GM13977 (cell line): ENCODE data around the gene RNF130.
"Not testable (repeated sequence)": the region's sequence is repeated elsewhere in the genome, so short reads cannot be mapped to it uniquely, and the experiment has no call there.

Source experiments
- DNase-seq: peaks from one replicate; pipeline ENCODE4 v3.0.0; 2012; ENCODE audit warnings: low spot score
- in situ Hi-C: fragments of 300-500 bp; cut with MboI; formaldehyde crosslinking; loops from one replicate; pipeline ENCODE4 v1.12.0; 2022; ENCODE audit warnings: low sequenced_read_pairs, low pct_unique_long_range_greater_than_20kb, mixed read lengths, inconsistent platforms; ENCODE audit not compliant: unreplicated experiment
- TF ChIP-seq, protein P1 (sequence below): IDR thresholded peaks from 2 replicates; pipeline ENCODE4 v1.5.1; 2012; ENCODE audit warnings: mild to moderate bottlenecking, control low read depth; ENCODE audit not compliant: insufficient read depth; ENCODE audit errors: extremely low read depth, missing control alignments

Gene RNF130

DNA sequence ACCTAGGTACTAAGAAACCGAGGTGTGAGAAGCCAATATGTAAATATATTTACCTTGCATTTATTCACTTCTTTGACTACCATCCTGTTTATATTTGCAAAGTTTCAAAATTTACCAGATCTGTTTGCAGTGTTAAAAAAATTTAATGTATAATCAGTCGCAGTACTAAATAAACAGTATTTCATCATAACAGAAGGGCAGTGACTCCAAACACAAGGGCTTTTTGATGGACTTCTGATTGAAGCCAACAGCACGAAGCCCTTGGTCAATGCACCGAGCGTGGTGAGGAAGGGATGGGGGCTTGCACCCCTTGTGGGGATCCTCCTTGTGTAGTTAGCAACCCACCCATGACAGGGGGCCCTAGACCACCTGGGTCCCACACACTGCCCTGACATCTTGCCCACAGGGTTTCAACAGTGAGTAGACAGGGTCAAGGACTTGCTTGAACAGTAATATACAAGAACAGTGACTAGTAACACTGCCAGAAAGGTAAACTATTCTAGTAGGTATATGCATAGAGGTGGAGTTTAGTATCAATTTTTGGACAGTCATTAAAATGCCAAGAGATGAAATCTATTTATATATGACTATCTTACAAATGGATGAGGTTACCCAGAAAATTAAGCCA lies 111.2 kb downstream of the RNF130 start:
- in situ Hi-C loops, result no loop called here
- DNase-seq, result no peak
- TF ChIP-seq, protein P1, sequence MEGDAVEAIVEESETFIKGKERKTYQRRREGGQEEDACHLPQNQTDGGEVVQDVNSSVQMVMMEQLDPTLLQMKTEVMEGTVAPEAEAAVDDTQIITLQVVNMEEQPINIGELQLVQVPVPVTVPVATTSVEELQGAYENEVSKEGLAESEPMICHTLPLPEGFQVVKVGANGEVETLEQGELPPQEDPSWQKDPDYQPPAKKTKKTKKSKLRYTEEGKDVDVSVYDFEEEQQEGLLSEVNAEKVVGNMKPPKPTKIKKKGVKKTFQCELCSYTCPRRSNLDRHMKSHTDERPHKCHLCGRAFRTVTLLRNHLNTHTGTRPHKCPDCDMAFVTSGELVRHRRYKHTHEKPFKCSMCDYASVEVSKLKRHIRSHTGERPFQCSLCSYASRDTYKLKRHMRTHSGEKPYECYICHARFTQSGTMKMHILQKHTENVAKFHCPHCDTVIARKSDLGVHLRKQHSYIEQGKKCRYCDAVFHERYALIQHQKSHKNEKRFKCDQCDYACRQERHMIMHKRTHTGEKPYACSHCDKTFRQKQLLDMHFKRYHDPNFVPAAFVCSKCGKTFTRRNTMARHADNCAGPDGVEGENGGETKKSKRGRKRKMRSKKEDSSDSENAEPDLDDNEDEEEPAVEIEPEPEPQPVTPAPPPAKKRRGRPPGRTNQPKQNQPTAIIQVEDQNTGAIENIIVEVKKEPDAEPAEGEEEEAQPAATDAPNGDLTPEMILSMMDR, result no peak

DNA sequence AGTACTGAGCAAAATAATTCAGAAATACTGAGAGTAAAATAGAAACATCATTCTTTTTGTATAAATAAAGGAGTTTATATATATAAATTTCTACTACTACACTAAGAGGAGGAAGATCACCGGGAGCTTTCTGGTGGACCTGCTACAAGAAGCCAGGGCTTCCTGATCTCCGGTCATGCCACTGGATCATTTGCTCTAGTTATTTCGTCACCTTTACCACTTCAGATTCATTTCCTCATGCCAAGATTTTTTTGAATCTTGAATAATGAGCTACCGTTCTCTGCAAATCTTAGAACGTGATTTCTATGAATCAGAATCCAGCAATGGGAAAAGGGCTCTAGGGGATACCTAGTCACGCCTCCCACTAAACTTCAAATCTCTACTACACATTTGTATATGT lies 111.9 kb downstream of the RNF130 start:
- in situ Hi-C loops, result no loop called here
- no peak for DNase-seq
- TF ChIP-seq, protein P1, result no peak

DNA sequence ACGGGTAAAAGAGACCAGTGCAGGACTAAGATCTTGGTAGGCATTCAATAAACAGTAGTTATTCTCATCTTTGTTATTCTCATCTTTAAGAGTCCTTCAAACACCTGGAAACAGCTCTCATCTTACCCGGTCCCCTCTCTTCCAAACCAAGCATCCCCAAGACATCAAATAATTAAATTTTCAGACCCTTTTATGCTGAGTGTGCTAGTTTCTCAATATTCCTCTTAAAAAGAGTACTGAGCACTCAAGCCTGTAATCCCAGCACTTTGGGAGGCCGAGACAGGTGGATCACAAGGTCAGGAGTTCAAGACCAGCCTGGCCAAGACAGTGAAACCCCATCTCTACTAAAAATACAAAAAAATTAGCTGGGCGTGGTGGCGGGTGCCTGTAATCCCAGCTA lies 112.4 kb downstream of the RNF130 start:
- in situ Hi-C loops, DNase-seq: not testable (repeated sequence)

DNA sequence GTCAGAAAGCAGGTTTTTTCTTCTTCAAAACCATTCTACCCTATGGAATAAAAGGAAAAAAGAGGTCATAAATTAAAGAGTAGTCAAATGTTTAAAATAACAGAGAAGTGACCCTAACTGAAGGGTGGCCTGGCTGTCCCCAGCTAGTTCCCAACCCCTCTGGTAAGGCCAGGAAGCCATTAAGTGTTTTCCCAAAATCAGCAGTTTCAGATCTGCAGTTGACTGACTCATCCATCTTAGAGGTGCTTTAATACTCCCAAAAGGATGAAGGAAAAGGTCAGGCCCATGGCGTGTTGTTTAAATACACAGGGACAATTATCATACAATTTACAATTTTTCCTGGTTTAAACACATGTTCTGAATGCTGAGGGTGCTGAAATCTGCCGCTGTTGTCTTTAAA lies 115.9 kb downstream of the RNF130 start:
- DNase-seq, result no peak
- TF ChIP-seq, protein P1, result no peak
- in situ Hi-C loops, result no loop called here

DNA sequence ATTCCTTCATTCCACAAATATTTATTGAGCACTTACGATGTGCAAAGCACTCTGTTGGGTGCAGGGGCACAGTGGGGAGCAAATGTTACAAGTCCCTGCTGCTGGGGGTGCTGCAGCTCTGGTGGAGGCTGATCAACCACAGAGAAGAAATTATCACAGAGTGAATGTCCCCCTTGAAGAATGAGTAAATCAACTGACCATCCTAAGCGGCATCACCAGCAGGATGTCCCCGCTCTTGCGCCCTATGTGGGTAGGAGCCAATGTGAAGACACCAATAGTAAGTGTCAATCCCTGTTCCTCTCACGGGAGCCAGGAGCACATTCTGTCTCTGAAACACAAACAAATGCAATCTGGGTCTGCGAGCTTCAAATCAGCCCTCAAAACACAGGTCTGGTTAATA lies 116.5 kb downstream of the RNF130 start:
- TF ChIP-seq, protein P1, result no peak
- in situ Hi-C loops, result no loop called here
- DNase-seq, result no peak

DNA sequence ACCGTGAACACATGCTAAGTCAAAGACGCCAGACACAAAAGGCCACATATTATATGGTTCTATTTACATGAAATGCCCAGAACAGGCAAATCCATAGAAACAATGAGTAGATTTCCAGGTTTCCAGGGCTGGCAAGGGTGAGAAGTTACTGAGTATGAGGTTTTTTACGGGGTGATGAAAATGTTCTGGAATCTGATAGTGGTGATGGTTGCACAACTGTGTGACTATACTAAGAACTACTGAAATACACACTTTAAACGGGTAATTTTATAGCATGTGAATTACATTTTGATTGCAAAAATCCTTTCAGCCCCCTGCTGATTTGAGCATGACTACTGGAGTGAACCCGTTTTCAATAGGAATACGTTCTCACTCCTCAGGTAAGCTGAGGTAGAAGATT lies 117.1 kb downstream of the RNF130 start:
- in situ Hi-C loops, result no loop called here
- DNase-seq, result no peak
- TF ChIP-seq, protein P1, result no peak

DNA sequence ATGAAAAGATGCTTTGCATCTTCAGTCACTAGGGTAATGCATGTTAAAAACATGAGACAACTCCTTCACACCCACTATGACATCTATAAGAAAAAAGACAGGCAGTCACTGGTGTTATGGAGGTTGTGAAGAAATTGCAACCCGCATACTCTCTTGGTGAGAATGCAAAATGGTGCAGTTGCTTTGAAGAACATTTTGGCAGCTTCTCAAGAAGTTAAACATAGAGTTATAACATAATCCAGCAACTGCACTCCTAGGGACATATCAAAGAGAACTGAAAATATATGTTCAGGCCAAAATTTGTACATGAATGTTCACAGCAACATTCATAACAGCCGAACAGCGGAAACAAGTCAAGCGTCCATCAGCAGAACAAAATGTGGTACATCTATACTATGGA lies 117.6 kb downstream of the RNF130 start:
- DNase-seq, result no peak

More for the DNA sequence above, 117.6 kb downstream of the RNF130 start:
- TF ChIP-seq, protein P1, result no peak
- in situ Hi-C loops, result no loop called here
